Activated CD8-positive, alpha-beta memory T cell treated with anti-CD3 and anti-CD28 coated beads for 36 hours (primary cell): ENCODE measurements around the gene UVSSA. TPM values are rescaled to one million over a fixed set of nuclear protein-coding genes. Genes with fewer than 3 reads are reported as not detected.

ENCODE experiments used
- CTCF ChIA-PET: fragments of 350-600 bp; sonication (Branson Sonifier 250); formaldehyde crosslinking; loops from one replicate; lab custom pipeline; 2021; ENCODE audit warnings: antibody characterized with exemption; lab: Charles Lee
- POLR2A ChIA-PET: fragments of 350-600 bp; sonication (Branson Sonifier 250); formaldehyde crosslinking; loops from one replicate; lab custom pipeline; 2021; ENCODE audit warnings: antibody characterized with exemption; lab: Charles Lee
- total RNA-seq, 2 experiments: library from RNA; stranded (reverse); gene quantifications; one replicate each; pipeline ENCODE4 v1.2.3, GENCODE V29; 2021

The UVSSA gene, protein sequence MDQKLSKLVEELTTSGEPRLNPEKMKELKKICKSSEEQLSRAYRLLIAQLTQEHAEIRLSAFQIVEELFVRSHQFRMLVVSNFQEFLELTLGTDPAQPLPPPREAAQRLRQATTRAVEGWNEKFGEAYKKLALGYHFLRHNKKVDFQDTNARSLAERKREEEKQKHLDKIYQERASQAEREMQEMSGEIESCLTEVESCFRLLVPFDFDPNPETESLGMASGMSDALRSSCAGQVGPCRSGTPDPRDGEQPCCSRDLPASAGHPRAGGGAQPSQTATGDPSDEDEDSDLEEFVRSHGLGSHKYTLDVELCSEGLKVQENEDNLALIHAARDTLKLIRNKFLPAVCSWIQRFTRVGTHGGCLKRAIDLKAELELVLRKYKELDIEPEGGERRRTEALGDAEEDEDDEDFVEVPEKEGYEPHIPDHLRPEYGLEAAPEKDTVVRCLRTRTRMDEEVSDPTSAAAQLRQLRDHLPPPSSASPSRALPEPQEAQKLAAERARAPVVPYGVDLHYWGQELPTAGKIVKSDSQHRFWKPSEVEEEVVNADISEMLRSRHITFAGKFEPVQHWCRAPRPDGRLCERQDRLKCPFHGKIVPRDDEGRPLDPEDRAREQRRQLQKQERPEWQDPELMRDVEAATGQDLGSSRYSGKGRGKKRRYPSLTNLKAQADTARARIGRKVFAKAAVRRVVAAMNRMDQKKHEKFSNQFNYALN
- total RNA-seq = 10 to 100 TPM; 15.2 to 17.0 TPM

DNA sequence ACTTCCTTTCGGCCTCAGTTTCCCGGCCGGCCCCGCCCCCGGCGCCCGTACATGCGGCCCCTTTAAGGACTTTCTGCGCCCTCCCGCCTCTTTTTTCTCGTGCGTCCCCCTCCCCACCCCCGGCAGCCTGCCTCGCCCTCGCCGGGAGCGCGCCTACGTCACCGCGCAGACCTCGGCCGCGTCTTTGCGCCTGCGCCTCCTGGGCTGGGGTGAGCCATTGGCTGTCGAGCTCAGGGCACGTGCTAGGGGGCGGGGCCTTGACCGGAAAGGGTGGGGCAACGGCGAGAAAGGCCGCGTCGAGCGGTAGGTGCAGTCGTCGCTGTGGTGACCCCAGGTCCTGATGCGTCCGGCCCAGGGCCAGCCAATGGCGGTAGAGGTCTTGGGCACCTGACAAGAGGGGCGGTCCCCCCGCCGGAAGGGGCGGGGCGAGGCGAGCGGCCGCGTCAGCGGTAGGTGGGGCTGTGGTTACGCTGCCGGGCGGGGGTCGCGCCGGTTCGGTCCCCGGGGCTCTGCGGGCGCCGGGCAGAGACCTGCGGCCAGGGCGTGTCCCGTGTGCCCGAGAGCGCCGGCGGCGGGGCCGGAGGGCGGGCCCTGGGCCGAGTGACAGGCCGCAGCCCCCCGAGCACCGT, at the start of gene UVSSA:
TSS of gene UVSSA (plus strand) at position 428 of the 629 bp plus-strand sequence. CDS start 884 bp downstream, outside the sequence.
- CTCF ChIA-PET = interaction anchor here (0.8 to 2.3 kb wide), 8 partner anchors 9 to 216 kb away, joined by 3 to 6 read pairs (median 3); partner anchors contain the start of gene MAEA
- POLR2A ChIA-PET = interaction anchor here (1.2 to 3.5 kb wide), 5 partner anchors 38 to 374 kb away, joined by 3 to 29 read pairs (median 6); partner anchors contain the start of genes CTBP1, MAEA, TACC3 and TMEM129

DNA sequence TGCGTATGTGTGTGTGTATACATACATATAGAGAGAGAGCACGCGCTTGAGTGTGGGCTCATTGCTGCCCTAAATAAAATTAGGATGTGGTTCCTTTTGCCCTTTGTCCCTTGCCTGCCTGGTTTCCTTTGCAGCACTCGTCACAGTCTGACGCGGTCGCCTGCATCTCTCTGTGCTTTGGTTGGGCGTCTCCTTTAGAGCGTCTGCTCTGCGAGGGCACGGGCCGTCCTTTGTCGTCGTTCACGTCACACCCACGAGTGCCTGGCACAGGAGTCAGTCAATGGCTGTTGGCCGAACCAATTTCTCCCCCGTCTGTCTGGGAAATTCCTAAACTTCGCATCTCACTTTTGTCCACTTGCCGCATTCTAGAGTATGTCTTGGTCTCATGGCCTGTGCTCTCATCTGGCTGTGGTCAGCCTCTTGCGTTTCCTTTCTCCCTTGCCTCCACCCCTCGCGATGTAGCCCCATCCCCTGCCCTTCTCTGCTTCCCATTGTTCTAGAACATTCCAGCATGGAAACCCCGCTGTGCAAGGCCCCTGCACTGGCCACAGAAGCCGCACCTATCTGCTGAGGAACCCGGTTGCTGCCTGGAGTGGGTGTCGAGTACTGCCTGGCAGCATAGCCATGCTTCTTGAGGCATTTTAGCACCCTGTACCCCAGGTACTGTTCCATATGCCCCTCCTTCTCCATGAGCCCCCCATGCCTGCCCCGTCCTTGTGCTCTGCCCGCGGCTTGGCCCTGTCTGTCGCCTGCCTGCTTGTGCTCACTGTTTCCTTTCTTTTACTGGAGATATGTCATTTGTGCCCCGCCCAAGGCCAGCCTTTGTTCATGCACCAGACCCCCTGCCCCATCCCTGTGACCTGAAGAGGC, 49.3 kb upstream of the UVSSA start:
- POLR2A ChIA-PET = no interaction called here
- CTCF ChIA-PET = no interaction called here

DNA sequence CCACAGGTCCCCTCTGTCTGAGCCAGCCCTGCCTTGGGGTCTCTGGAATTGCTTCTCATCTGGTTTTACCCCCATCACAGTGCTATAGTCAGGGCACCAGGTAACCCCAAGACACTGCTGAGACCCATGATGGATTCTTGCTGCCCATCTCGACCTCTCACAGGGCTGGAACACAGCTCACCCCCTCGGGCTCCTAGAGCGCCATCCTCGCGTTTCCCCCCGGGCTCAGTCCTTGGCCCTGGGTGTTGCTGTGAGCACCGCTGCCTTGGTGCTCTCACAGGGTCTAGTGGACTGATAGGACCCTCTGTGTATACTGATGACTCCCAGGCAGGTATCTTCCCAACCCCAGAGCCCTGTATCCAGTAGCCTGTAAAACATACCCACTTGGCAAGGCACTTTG, 48.5 kb upstream of the UVSSA start:
- ChIA-PET CTCF (no interaction called here), POLR2A (interaction anchor here (0.9 kb wide), 1 partner anchor 50 kb away, joined by 3 read pairs; no protein-coding TSS in a partner anchor)

DNA sequence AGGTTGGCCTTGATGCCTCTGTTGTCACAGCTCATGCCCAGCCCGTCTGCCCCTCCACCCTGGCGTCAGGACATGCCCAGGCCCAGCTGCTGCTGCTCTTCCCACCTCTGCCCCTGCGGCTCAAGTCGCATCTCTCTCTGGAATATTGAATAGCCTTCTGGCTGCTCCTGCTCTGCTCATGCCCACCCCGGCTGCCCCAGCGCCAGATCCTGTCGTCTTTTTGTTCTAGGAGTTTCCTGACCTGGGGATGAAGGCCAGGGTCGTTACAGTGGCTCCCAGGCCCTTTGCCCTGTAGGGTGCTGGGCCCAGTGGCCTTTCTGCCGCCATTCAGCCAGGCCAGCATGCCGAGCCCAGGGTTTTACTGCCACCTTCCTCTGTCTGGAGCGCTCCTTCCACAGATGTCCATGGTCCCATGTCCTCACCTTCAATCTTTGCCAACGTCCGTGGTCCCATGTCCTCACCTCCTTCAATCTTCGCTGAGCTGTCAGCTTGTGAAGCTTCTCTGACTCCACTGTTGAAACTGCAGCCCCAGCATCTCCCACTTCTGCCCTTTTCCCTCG, 47.6 kb upstream of the UVSSA start:
- ChIA-PET CTCF (no interaction called here), POLR2A (interaction anchor here (0.9 kb wide), 1 partner anchor 49 kb away, joined by 3 read pairs; no protein-coding TSS in a partner anchor)

DNA sequence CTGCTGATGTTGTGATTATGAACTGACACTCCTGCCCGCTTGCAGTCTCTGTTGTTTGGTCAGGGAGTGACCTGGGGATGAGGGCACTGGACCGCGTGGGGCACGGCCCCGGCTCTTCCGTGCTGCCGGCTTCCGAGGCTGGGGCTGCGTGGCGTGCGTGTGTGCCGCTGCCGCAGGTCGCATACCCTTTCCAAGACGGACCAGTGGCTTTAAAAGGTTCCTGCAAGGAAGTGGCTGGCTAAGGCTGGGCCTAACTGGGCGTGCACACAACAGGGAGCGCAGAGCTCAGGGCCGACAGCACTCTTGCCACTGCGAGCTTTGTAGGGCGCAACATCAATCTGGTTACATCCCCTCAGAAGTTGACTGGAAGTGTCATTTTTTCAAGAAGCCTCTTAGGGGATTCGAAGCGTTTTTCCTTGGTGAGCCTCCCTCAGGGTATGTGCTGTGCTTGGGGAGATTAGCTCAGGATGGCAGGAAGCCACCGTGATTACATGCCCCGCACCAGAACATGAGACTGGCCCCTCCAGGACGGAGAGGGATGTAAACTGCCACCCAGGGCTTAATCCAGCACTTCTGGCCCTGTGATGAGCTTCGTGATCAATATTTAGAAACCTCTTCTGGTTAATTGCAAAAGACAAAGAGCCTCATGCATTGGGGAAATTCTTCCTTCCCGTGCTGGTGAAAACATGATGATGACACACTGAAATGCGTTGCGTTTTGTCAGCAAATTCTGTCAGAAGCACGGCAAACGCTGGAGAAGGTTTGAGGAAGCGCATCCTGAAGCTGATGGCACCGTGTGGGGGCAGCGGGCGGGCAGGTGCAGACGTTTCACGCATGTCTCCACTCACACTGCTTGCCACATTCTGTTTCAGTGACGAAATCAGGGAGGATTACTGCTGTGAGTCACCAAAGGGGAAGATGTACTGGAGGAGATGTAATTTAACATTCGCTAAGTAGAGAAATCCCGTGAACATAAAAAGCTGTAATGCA, 46.2 kb upstream of the UVSSA start:
- ChIA-PET POLR2A (no interaction called here), CTCF (interaction anchor here (0.5 to 0.8 kb wide), 2 partner anchors 13 to 66 kb away, joined by 3 read pairs; no protein-coding TSS in a partner anchor)

DNA sequence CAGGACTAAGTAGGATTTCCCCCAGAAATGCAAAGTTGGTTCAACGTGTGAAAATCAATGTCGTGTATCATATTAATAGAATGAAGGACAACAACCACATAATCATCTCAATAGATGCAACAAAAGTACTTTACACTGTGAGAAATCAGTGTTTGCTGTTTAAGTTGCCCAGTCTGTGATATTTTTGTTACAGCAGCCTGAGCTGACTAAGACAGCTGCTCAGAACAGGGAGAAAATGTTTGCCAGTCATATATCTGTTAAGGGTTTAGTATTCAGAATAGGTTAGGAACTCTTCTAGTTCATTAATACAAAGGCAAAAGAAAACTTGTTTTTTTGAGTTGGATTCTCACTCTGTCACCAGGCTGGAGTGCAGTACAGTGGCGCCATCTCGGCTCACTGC, 44.8 kb upstream of the UVSSA start:
- POLR2A ChIA-PET = no interaction called here
- CTCF ChIA-PET = interaction anchor here (1.0 kb wide), 1 partner anchor 9 kb away, joined by 4 read pairs; no protein-coding TSS in a partner anchor

DNA sequence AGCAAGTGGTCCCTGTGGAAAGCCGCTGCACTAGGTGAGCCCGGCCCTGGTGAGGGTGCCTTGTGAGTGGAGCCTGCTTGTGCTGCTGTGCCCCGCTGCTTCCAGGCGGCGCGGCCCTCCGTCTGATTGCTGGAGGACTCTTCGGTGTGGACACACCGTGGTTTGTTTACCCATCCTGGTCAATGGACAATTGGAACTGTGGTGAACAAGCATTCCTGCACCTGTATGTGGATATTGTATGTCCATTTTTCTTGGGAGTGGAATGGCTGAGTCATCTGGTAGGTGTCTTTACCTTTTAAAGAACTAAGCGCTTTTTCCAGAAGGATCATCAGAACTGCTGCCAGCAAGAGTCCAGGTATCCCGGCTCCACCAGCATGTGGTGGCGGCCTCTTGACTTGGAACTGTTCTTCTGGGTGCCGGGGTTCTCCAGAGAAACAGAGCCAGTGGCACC, 41.7 kb upstream of the UVSSA start:
- POLR2A ChIA-PET = no interaction called here
- CTCF ChIA-PET = no interaction called here

DNA sequence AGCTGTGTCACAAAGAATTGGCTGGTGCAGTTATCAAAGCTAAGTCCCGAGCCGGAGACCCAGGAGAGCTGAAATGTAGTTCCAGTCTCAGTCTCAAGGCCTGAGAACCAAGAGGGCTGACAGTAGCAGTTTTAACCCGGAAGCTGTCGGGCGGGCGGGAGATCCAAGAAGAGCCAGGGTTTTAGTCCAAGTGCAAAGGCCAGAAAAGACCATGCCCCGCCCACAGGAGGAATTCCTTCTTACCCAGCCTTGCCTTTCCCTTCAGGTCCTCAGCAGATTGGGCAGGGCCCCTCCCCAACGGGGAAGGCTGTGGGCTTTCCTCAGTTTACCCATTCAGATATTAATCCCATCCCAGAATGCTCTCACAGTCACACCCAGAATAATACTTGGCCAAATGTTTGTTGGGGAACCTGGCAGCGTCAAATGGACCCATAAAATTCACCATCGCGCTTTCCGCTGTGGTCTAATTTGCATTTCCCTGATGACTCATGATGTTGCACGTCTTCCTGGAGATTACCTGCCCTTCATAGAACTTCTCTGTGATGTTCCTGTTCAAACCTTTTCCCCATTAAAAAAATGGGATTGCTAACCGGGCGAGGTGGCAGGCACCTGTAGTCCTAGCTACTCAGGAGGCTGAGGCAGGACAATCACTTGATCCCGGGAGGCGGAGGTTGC, 41.1 kb upstream of the UVSSA start:
- POLR2A ChIA-PET = interaction anchor here (0.5 kb wide), 1 partner anchor 251 kb away, joined by 3 read pairs; no protein-coding TSS in a partner anchor
- CTCF ChIA-PET = no interaction called here

DNA sequence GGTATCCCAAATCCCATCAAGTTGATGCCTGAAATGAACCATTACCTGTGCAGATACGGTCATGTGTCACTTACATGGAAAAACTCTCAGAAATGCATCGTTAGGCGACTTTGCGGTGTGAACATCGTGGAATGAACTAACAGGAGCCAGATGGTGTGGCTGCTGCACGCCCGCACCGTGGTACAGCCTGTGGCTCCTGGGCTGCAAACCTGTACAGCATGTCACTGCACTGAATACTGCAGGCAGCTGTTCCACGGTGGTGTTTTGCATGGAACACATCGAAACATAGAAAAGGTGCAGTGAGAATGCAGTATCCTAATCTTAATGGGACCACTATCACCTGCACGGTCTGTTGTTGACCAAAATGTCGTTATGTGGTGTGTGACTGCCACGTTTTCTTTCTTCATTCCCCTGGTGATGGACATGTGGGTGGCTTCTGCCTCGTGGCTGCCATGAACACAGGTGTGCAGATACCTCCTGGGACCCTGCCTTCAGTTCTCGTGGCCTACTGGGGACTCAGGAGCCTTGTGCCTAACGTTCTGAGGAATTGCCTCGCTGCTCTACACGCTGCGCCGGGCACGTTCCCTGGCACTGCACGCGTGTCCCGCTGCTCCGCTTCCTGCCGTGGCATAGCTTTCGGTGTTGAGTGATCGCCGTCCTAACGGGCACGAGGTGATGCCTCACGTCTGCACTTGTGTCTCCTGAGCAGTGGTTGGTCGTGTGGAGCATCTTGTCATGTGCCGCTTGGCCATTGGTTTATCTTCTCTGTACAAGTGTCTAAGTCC, 38.9 kb upstream of the UVSSA start:
- ChIA-PET POLR2A (interaction anchor here (1.3 to 1.4 kb wide), 2 partner anchors 18 to 38 kb away, joined by 6 to 9 read pairs; partner anchors contain the start of gene MAEA), CTCF (interaction anchor here (1.6 kb wide), 1 partner anchor 43 kb away, joined by 3 read pairs; no protein-coding TSS in a partner anchor)

DNA sequence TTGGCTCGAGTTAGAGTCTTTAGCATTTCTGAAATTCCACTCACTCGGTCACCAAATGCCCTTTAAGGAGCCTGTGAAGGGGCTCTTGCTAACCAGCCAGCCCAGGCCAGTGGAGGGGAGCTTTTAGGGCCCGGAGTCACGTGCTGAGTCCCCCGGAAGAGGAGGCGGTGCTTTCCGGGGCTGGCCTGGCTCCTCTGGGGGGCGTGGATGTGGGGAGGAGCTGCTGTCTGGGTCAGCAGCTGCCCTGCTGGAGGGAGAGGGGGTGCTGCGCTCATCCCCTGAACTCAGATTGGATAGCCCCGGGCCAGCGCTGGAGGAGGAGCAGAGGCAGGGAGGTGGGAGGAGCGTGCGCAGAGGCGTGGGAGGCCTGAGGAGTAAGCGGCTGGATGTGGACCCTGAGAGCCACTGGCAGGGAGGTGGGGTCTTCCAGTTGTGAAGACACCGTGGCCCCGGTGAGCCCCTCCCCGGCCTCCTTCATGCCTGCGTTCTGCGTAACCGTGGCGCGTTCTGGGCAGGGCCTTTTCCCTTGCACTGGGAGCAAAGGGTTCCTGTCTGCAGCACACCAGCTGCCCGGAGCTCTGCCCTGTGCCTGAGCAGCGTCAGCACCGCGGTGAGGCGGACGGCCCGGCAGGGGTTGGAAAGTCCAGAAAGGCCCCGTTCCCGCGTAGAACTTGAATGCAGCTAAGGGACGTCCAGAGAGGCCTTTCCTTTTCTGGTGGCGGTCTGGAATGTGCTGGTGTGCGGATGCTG, 37.6 kb upstream of the UVSSA start:
- POLR2A ChIA-PET = interaction anchor here (1.3 to 1.4 kb wide), 2 partner anchors 20 to 37 kb away, joined by 6 to 9 read pairs; partner anchors contain the start of gene MAEA
- CTCF ChIA-PET = interaction anchor here (0.6 to 1.2 kb wide), 2 partner anchors 19 to 62 kb away, joined by 3 to 5 read pairs; no protein-coding TSS in a partner anchor

DNA sequence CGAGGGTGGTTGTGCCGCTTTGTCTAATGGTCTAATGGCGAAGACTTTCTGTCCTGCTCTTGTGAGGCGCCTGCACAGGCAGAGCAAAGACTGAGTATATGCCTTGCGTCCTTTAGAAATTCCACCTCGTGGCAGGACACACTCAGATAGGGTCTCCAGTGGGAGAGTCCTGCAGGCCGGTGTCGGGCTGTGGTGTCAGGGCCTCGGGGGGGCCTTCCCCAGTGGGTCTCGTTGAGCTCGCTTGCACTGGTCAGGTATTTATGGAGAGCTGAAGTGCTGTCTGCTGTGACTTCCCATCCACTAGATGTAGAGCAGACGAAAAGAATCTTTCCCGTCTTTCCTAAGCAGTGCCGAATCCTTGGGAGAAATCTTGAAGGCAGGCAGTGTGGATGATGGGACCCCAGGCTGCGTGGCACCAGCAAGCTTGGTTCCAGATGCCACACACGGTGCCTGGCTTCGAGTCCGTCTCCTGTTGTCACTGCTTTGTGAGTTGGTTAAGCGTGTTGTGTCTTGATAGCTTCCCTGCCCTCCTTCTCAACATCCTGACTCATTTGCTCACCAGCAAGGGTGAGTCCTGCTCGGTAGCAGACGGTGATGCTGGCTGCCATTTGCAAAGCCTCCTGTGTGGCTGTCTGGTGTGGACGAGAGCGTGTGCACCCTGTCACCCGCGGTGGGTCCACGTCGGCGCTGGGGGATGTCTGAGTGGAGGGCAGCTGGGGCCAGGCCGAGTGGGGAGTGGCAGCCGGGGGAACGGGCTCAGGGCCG, 36.8 kb upstream of the UVSSA start:
- POLR2A ChIA-PET = no interaction called here
- CTCF ChIA-PET = interaction anchor here (1.2 kb wide), 1 partner anchor 20 kb away, joined by 5 read pairs; no protein-coding TSS in a partner anchor

DNA sequence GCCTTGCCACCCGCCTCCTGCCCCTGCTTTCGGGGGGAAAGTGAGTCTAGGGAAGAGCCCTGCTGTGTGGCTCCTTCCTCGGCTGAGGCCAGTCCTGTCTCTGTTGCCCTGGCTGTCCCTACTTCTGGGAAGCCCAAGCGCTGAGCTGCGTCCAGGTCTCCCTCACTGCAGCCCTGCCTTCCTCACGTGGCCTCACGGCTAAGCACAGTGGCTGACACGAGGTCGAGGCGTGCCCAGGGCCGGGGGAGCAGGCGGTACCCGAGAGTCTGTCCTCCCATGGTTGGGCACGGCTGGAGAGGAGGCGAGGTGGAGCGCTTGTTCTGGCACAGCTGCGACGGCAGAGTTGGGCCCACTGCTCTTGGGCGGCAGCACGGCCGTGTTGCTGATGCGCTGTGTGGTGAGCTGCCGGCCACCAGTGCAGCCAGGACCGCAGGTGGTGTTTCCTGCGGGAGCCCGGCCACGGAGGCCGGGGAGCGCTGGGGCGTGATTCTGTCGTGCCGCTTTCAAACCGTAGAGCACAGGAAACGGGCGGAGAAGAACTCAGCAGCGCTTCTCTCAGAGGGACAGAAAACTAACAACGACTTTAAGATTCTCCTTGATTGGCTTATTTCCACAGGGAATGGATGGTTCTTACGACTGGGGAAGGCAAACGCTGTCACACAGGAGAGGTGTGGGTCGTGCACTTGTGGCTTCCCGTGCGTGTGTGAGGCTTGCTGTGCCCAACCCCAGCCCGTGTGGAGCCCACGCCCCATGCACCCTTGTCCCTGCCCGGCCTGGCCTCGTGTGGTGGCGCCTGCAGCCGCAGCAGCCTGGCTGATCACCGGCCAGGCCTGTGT, 36.0 kb upstream of the UVSSA start:
- ChIA-PET POLR2A (no interaction called here), CTCF (interaction anchor here (1.2 kb wide), 1 partner anchor 21 kb away, joined by 5 read pairs; no protein-coding TSS in a partner anchor)
